Renal cortical epithelial cell (primary cell): Measurements from ENCODE around the gene RHBDF1. TPM values are rescaled to one million over a fixed set of nuclear protein-coding genes. Genes with fewer than 3 reads are reported as not detected.
"Not testable (repeated sequence)": the region's sequence is repeated elsewhere in the genome, so short reads cannot be mapped to it uniquely, and the experiment has no call there.

Source experiments
- DNase-seq: peaks from one replicate; pipeline ENCODE4 v3.0.0-alpha.2; 2011; ENCODE audit warnings: low read depth
- total RNA-seq: library from RNA; depleted of rRNA; stranded (reverse); fragments of >200 nt; gene quantifications from 2 replicates; pipeline ENCODE4 v1.2.3, GENCODE V29; 2014

The RHBDF1 gene
- total RNA-seq, 1 donor from 2014 or later, result 37.3 TPM

GRCh38 chr16:59440-60059, 12.9 kb downstream of the RHBDF1 start:
- DNase-seq, result no peak

- DNase-seq, result no peak
Measured at GRCh38 chr16:58491-59439, 13.7 kb downstream of the RHBDF1 start.

- DNase-seq, result no peak
Measured at GRCh38 chr16:57711-58110, 14.7 kb downstream of the RHBDF1 start.

- DNase-seq, result no peak
Measured at GRCh38 chr16:56231-56927, 16.1 kb downstream of the RHBDF1 start.

GRCh38 chr16:55571-56136, 16.8 kb downstream of the RHBDF1 start:
- DNase-seq, result no peak

GRCh38 chr16:54237-54581, 18.2 kb downstream of the RHBDF1 start:
- DNase-seq, result no peak

- DNase-seq, result peak; percentile 90
Measured at GRCh38 chr16:53346-54236, 18.8 kb downstream of the RHBDF1 start, which contains the start of the genes POLR3K and SNRNP25. POLR3K (minus strand) TSS chr16:53608; CDS start chr16:53586, 22 bp downstream. SNRNP25 (plus strand) TSS chr16:53828; CDS start chr16:54017, 189 bp downstream.

GRCh38 chr16:50769-51591, 21.5 kb downstream of the RHBDF1 start:
- DNase-seq, result no peak

- DNase-seq, result no peak
Measured at GRCh38 chr16:47234-47633, 25.2 kb downstream of the RHBDF1 start.

- not testable (repeated sequence) for DNase-seq
Measured at GRCh38 chr16:46510-46909, 25.9 kb downstream of the RHBDF1 start.

GRCh38 chr16:45454-45853, 27.0 kb downstream of the RHBDF1 start:
- DNase-seq, result no peak

GRCh38 chr16:44655-45054, 27.8 kb downstream of the RHBDF1 start:
- no peak for DNase-seq

GRCh38 chr16:43294-43693, 29.1 kb downstream of the RHBDF1 start:
- no peak for DNase-seq

GRCh38 chr16:42691-43090, 29.7 kb downstream of the RHBDF1 start:
- no peak for DNase-seq

- no peak for DNase-seq
Measured at GRCh38 chr16:42069-42457, 30.4 kb downstream of the RHBDF1 start.

- DNase-seq, result no peak
Measured at GRCh38 chr16:41439-42068, 30.9 kb downstream of the RHBDF1 start.

- DNase-seq, result peak; percentile 39
Measured at GRCh38 chr16:38941-39892, 33.2 kb downstream of the RHBDF1 start.

GRCh38 chr16:38206-38605, 34.2 kb downstream of the RHBDF1 start:
- DNase-seq, result not testable (repeated sequence)
